Astrocyte of the cerebellum (primary cell): ENCODE results near the gene IL4R.
"Not testable (repeated sequence)": the region's sequence is repeated elsewhere in the genome, so short reads cannot be mapped to it uniquely, and the experiment has no call there.

Experiments
- DNase-seq: peaks from one replicate; pipeline ENCODE4 v3.0.0-alpha.2; 2011; ENCODE audit warnings: low read depth
- H3K4me3 ChIP-seq: 2 replicates; pipeline ENCODE4 v1.5.1; 2011; ENCODE audit warnings: mild to moderate bottlenecking, low read depth, low read length, moderate library complexity
- in situ Hi-C: cut with HindIII; loops from 2 replicates; pipeline ENCODE4 v1.10.0; 2017; ENCODE audit warnings: low sequenced_read_pairs
- TF ChIP-seq, protein P1 (sequence below): IDR thresholded peaks from 2 replicates; pipeline ENCODE4 v1.5.1; 2012; ENCODE audit warnings: low read length, low read depth, moderate library complexity, mild to moderate bottlenecking; ENCODE audit errors: missing control alignments

IL4R gene

GRCh38 chr16:27270349-27270748 lies 43.4 kb upstream of the IL4R start:
- TF ChIP-seq, protein P1, sequence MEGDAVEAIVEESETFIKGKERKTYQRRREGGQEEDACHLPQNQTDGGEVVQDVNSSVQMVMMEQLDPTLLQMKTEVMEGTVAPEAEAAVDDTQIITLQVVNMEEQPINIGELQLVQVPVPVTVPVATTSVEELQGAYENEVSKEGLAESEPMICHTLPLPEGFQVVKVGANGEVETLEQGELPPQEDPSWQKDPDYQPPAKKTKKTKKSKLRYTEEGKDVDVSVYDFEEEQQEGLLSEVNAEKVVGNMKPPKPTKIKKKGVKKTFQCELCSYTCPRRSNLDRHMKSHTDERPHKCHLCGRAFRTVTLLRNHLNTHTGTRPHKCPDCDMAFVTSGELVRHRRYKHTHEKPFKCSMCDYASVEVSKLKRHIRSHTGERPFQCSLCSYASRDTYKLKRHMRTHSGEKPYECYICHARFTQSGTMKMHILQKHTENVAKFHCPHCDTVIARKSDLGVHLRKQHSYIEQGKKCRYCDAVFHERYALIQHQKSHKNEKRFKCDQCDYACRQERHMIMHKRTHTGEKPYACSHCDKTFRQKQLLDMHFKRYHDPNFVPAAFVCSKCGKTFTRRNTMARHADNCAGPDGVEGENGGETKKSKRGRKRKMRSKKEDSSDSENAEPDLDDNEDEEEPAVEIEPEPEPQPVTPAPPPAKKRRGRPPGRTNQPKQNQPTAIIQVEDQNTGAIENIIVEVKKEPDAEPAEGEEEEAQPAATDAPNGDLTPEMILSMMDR, result no peak
- in situ Hi-C loops, result no loop called here
- no peak for DNase-seq
- H3K4me3 ChIP-seq, result no peak overlapping the region

DNA sequence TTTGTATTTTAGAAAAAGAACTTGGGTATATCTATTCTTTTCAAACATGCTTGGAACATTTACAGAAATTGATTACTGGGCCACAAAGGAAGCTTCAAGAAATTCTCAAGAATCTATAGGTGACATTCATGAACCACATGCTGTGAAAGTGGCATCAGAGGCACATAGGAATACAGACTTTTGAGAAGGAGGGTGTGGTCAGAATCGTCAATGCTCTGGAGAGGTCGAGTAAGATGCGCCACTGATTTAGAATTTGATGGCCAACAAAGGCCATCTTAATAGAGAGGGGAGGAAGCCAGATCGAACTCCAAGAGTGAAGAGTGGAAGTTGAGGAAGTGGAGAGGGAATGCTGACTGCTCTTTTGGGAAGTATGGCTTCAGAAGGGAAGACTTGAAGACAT lies 41.7 kb upstream of the IL4R start:
- no peak overlapping the region for H3K4me3 ChIP-seq
- TF ChIP-seq, protein P1, result no peak
- no peak for DNase-seq
- in situ Hi-C loops, result no loop called here

DNA sequence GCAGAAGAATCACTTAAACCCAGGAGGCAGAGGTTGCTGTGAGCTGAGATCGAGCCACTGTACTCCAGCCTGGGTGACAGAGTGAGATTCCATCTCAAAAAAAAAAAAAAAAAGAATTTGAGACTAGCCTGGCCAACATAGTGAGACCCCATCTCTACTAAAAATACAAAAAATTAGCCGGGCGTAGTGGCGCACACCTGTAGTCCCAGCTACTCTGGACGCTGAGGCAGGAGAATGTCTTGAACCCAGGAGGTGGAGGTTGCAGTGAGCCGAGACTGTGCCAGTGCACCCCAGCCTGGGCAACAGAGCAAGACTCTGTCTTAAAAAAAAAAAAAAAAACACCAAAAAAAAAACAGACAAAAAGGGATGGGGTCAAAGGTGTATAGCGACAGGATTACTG lies 41.1 kb upstream of the IL4R start:
- in situ Hi-C loops, DNase-seq, H3K4me3 ChIP-seq: not testable (repeated sequence)

DNA sequence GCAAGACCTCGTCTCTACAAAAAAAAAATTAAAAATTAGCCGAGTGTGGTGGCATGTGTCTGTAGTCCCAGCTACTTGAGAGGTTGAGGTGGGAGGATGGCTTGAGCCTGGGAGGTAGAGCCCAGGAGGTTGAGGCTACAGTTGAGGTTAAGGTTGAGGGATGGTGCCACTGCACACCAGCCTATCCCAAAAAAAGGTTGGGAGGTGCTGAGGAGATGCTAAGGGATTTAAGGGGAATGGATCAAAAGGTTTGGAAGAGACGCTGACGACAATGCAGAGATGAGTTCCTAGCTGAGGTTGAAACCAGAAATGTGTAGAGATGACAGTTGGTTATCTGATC lies 40.5 kb upstream of the IL4R start:
- in situ Hi-C loops, result no loop called here

DNA sequence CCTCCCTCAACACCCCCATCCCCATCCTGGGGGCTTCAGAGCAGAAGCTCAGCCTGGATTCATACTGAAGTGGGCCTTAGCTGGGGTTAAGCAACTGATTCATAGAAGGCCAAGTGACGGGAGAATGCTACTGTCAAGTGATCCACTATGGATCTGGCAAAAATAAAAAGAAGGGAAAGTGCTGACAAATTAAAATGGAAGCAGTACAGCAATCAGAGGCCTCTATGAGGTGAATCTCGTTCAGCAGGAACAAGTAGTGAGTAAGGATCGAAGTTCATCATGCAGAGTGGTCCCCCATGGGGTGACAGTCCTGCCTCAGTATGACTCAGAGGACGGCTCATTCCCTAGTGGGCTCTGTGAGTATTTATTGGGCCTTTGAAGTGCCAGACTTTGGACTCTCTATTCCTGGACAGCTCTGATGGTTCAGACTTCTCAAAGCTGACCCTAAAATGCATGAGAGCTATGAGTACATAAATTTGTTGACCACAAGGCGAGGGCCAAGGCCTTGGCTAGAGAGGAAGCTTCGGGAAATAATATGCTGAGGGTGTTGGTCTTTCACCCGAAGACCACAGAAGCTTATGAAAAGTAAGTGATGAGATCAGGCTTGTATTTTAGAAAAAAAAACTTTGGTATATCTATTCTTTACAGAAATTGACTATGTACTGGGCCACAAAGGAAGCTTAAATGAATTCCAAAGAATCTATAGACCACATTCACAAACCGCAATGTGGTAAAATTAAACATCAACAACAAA lies 39.9 kb upstream of the IL4R start:
- DNase-seq, result peak; percentile 68
- no peak overlapping the region for H3K4me3 ChIP-seq
- in situ Hi-C loops, result no loop called here
- TF ChIP-seq, protein P1, result peak; percentile 30

More for the DNA sequence above, 40.5 kb upstream of the IL4R start:
- TF ChIP-seq, protein P1, result no peak
- no peak for DNase-seq
- no peak overlapping the region for H3K4me3 ChIP-seq

- in situ Hi-C loops, H3K4me3 ChIP-seq, DNase-seq: not testable (repeated sequence)
These were observed 39.3 kb upstream of the IL4R start for GRCh38 chr16:27274424-27274874.

DNA sequence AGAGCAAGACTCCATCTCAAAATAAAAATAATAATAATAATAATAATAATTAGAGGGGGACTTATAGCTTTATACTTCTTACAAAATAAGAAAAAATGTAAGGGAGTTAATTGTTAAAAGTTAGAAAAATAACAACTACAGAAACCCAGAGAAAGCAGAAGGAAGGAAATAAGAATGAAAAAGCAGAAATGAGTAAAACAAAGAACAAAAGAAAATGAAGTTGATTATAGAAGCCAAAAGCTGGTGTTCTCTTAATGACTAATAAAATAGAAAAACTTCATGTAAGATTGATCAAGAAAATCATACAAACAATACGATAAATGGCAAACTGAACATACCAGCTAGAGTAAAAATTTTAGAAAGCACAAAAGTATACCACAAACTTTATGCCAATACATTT lies 38.4 kb upstream of the IL4R start:
- TF ChIP-seq, protein P1, result no peak
- DNase-seq, result no peak
- in situ Hi-C loops, result no loop called here

More for the DNA sequence above, 38.4 kb upstream of the IL4R start:
- no peak overlapping the region for H3K4me3 ChIP-seq
